Neural progenitor cell (in vitro differentiated cells): ENCODE measurements around the gene KIF16B. TPM values are rescaled to one million over a fixed set of nuclear protein-coding genes. Genes with fewer than 3 reads are reported as not detected.
"Not testable (repeated sequence)": the region's sequence is repeated elsewhere in the genome, so short reads cannot be mapped to it uniquely, and the experiment has no call there.

Experiments used
- DNase-seq: peaks from one replicate; pipeline ENCODE4 v3.0.0-alpha.2; 2016; ENCODE audit warnings: low spot score
- H2AFZ ChIP-seq: fragments of 200-600 bp; sonication (generic); replicated peaks from 2 replicates; pipeline ENCODE4 v1.6.1; 2016; ENCODE audit warnings: antibody characterized with exemption
- H3F3A ChIP-seq: fragments of 200-600 bp; sonication (generic); 2 replicates; pipeline ENCODE4 v1.6.1; 2016; ENCODE audit warnings: antibody characterized with exemption, low read depth
- H3K27ac ChIP-seq: fragments of 200-600 bp; sonication (generic); 2 replicates; pipeline ENCODE4 v1.5.1; 2016; ENCODE audit warnings: mild to moderate bottlenecking
- H3K27me3 ChIP-seq: fragments of 200-600 bp; sonication (generic); 2 replicates; pipeline ENCODE4 v1.6.1; 2016; ENCODE audit warnings: mild to moderate bottlenecking, moderate library complexity
- H3K36me3 ChIP-seq: fragments of 200-600 bp; sonication (generic); 2 replicates; pipeline ENCODE4 v1.5.1; 2016
- H3K4me1 ChIP-seq: fragments of 200-600 bp; sonication (generic); 2 replicates; pipeline ENCODE4 v1.6.1; 2016; ENCODE audit warnings: mixed run types
- H3K4me2 ChIP-seq: fragments of 200-600 bp; sonication (generic); 2 replicates; pipeline ENCODE4 v1.6.1; 2016
- H3K4me3 ChIP-seq: fragments of 200-600 bp; sonication (generic); 2 replicates; pipeline ENCODE4 v1.5.1; 2016
- H3K79me2 ChIP-seq: fragments of 200-600 bp; sonication (generic); 2 replicates; pipeline ENCODE4 v1.6.1; 2016; ENCODE audit warnings: low read depth
- H3K9ac ChIP-seq: fragments of 200-600 bp; sonication (generic); 2 replicates; pipeline ENCODE4 v1.6.1; 2016
- H3K9me3 ChIP-seq: fragments of 200-600 bp; sonication (generic); 2 replicates; pipeline ENCODE4 v1.5.1; 2016; ENCODE audit warnings: low read depth
- H4K20me1 ChIP-seq: fragments of 200-600 bp; sonication (generic); 2 replicates; pipeline ENCODE4 v1.6.1; 2016; ENCODE audit warnings: low read depth
- H3K27ac Mint-ChIP-seq: 3 replicates; pipeline ENCODE4 v1.8.0; 2021; ENCODE audit warnings: mixed read lengths
- H3K27me3 Mint-ChIP-seq: 2 replicates; pipeline ENCODE4 v1.8.0; 2022; ENCODE audit warnings: low read depth, mild to moderate bottlenecking, inconsistent platforms, moderate library complexity, mixed read lengths; ENCODE audit not compliant: insufficient read depth
- H3K36me3 Mint-ChIP-seq: 3 replicates; pipeline ENCODE4 v1.8.0; 2021; ENCODE audit warnings: mixed read lengths
- H3K4me1 Mint-ChIP-seq: 3 replicates; pipeline ENCODE4 v1.8.0; 2021; ENCODE audit warnings: mixed read lengths
- H3K4me3 Mint-ChIP-seq: 3 replicates; pipeline ENCODE4 v1.8.0; 2021; ENCODE audit warnings: mild to moderate bottlenecking, moderate library complexity, mixed read lengths
- H3K9me3 Mint-ChIP-seq: 3 replicates; pipeline ENCODE4 v1.8.0; 2020; ENCODE audit warnings: mixed read lengths
- CTCF ChIP-seq: fragments of 200-600 bp; sonication (generic); IDR thresholded peaks from 2 replicates; pipeline ENCODE4 v1.5.1; 2017; ENCODE audit warnings: antibody characterized with exemption, mild to moderate bottlenecking
- EZH2 ChIP-seq: fragments of 200-600 bp; sonication (generic); IDR thresholded peaks from 2 replicates; pipeline ENCODE4 v1.6.1; 2017; ENCODE audit warnings: antibody characterized with exemption, mild to moderate bottlenecking, moderate library complexity
- EZH2phosphoT487 ChIP-seq: fragments of 200-600 bp; sonication (generic); IDR thresholded peaks from 2 replicates; pipeline ENCODE4 v1.6.1; 2017; ENCODE audit warnings: antibody characterized with exemption
- total RNA-seq: library from RNA; depleted of rRNA; stranded (reverse); fragments of >200 nt; gene quantifications from 2 replicates; pipeline ENCODE4 v1.2.3, GENCODE V29; 2015; ENCODE audit warnings: low replicate concordance

Gene KIF16B
- total RNA-seq, 1 donor from 2014 or later = 15.5 TPM

DNA sequence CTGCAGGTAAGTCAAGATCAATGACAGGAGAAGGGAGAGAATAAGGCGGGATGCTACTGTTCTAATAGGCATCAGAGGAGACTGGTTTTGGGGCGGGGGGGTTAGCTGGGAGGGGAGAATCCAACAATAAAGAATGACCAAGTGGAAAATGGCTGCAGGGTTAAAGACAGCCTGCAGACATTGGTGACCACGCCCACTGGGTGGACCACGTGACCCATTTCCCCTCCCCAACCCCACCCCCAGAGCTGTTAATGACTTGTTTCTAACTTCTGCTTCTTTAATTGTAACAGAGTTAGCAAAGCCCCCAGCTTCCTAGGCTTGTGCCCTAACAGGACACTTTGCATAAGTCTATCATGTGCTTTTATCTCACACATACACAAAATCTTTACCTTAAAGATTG lies 344.5 kb downstream of the KIF16B start:
- no peak overlapping the region for H3K27ac ChIP-seq
- Mint-ChIP-seq H3K9me3 (peaks cover 14% of the 10 kb centered on the region), H3K4me1 (peaks cover 2% of the 10 kb centered on the region), H3K27me3 (no peaks in the 10 kb centered on the region), H3K27ac (no peak overlapping the region), H3K36me3 (peaks cover 10% of the 10 kb centered on the region), H3K4me3 (no peak overlapping the region)
- H3K27me3 ChIP-seq = peaks cover 44% of the 10 kb centered on the region
- H3K36me3 ChIP-seq = no peaks in the 10 kb centered on the region
- H3K9me3 ChIP-seq = no peaks in the 10 kb centered on the region
- H3K4me2 ChIP-seq = no peak overlapping the region
- H3F3A ChIP-seq = no peaks in the 10 kb centered on the region
- TF ChIP-seq EZH2phosphoT487 = no peak
- TF ChIP-seq EZH2 = no peak
- TF ChIP-seq CTCF = no peak
- H4K20me1 ChIP-seq = no peaks in the 10 kb centered on the region
- DNase-seq = no peak
- no peaks in the 10 kb centered on the region for H3K79me2 ChIP-seq
- no peak overlapping the region for H3K4me3 ChIP-seq
- no peak overlapping the region for H2AFZ ChIP-seq
- no peak overlapping the region for H3K9ac ChIP-seq
- H3K4me1 ChIP-seq = no peaks in the 10 kb centered on the region

DNA sequence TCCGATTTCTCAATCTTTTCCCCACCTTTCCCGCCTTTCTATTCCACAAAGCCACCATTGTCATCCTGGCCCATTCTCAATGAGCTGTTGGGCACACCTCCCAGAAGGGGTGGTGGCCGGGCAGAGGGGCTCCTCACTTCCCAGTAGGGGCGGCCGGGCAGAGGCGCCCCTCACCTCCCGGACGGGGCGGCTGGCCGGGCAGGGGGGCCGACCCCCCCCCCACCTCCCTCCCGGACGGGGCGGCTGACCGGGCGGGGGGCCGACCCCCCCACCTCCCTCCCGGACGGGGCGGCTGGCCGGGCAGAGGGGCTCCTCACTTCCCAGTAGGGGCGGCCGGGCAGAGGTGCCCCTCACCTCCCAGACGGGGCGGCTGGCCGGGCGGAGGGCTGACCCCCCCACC lies 346.3 kb downstream of the KIF16B start:
- not testable (repeated sequence) for H2AFZ ChIP-seq, H3K9me3 ChIP-seq, H3K4me3 Mint-ChIP-seq, H3K9ac ChIP-seq, H4K20me1 ChIP-seq, H3K4me3 ChIP-seq, H3K27ac ChIP-seq, H3K4me2 ChIP-seq, H3F3A ChIP-seq, H3K4me1 Mint-ChIP-seq, H3K36me3 ChIP-seq, H3K4me1 ChIP-seq, DNase-seq, H3K36me3 Mint-ChIP-seq, H3K27me3 Mint-ChIP-seq, H3K27ac Mint-ChIP-seq, H3K79me2 ChIP-seq
- peaks cover 13% of the 10 kb centered on the region for H3K9me3 Mint-ChIP-seq
- peaks cover 26% of the 10 kb centered on the region for H3K27me3 ChIP-seq

DNA sequence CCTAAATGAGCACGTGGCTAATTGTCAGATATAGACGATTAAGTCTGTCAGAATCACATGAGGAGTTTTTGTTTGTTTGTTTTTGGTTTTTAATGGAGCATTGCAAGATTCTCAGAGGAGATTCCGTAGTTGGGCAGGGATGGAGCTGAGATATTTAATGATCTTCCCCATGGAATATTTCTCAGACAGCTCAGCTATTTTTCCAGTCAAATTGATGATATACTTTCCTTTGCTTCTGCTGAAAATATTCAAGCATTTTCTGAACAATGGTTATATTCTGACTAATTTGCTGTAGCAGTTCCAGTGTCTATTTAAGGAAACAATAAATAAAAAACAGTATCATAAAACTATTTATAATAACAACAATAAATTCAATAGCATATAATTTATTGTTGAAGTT lies 348.4 kb downstream of the KIF16B start:
- H3F3A ChIP-seq = no peaks in the 10 kb centered on the region
- H3K4me2 ChIP-seq = no peak overlapping the region
- no peak overlapping the region for H2AFZ ChIP-seq
- H3K4me3 ChIP-seq = no peak overlapping the region
- H3K4me1 ChIP-seq = no peaks in the 10 kb centered on the region
- Mint-ChIP-seq H3K36me3 (peaks cover 5% of the 10 kb centered on the region), H3K27ac (no peak overlapping the region), H3K4me1 (peaks cover 2% of the 10 kb centered on the region), H3K9me3 (peaks cover 20% of the 10 kb centered on the region), H3K4me3 (no peak overlapping the region), H3K27me3 (no peaks in the 10 kb centered on the region)
- no peaks in the 10 kb centered on the region for H3K79me2 ChIP-seq
- no peaks in the 10 kb centered on the region for H4K20me1 ChIP-seq
- no peak for TF ChIP-seq EZH2phosphoT487
- no peak for TF ChIP-seq EZH2
- no peak for TF ChIP-seq CTCF
- no peak overlapping the region for H3K27ac ChIP-seq
- H3K9me3 ChIP-seq = peaks cover 4% of the 10 kb centered on the region
- H3K9ac ChIP-seq = no peak overlapping the region
- H3K36me3 ChIP-seq = no peaks in the 10 kb centered on the region
- H3K27me3 ChIP-seq = peaks cover 6% of the 10 kb centered on the region
- DNase-seq = no peak

DNA sequence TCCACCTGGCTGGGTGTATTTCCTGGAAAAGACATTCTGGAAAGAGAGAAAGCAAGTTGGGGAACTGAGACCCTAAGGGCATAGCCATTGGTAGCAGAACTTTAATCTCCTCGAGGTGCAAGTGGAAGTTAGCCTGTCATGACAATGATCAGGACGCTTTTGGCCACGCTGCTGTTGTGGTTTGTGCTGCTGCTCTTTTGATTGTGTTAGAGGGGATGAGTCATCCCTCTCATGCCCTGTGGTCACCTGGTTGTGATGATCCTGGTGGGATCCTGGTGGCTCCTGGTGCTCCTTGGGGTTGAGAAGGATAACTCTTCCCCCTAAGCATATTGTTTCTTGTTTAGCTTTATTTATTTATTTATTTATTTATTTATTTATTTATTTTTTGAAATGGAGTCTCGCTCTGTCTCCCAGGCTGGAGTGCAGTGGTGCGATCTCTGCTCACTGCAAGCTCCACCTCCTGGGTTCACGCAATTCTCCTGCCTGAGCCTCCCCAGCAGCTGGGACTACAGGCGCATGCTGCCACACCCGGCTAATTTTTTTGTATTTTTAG lies 350.3 kb downstream of the KIF16B start:
- no peaks in the 10 kb centered on the region for H3K27me3 ChIP-seq
- Mint-ChIP-seq H3K27ac (no peak overlapping the region), H3K4me3 (no peak overlapping the region), H3K36me3 (peaks cover 8% of the 10 kb centered on the region), H3K4me1 (peaks cover 5% of the 10 kb centered on the region), H3K9me3 (peaks cover 25% of the 10 kb centered on the region), H3K27me3 (peaks cover 3% of the 10 kb centered on the region)
- no peak for TF ChIP-seq CTCF
- no peak overlapping the region for H3K27ac ChIP-seq
- peaks cover 4% of the 10 kb centered on the region for H3K9me3 ChIP-seq
- H3K4me1 ChIP-seq = no peaks in the 10 kb centered on the region
- H2AFZ ChIP-seq = no peak overlapping the region
- H3F3A ChIP-seq = no peaks in the 10 kb centered on the region
- H3K9ac ChIP-seq = no peak overlapping the region
- H3K79me2 ChIP-seq = no peaks in the 10 kb centered on the region
- H3K4me3 ChIP-seq = no peak overlapping the region
- no peaks in the 10 kb centered on the region for H4K20me1 ChIP-seq
- no peak overlapping the region for H3K4me2 ChIP-seq
- DNase-seq = no peak
- no peaks in the 10 kb centered on the region for H3K36me3 ChIP-seq

Other genes starting within 250 kb of the KIF16B start
- gene SNRPB2, start 156.6 kb upstream of the KIF16B start, total RNA-seq = 83.1 and 104 TPM in 2 replicates
- gene OTOR, start 174.9 kb upstream of the KIF16B start, total RNA-seq = not detected in 2 replicates